H1 (cell line): ENCODE results near the gene EEF1G. TPM values are rescaled to one million over a fixed set of nuclear protein-coding genes. Genes with fewer than 3 reads are reported as not detected.

Experiments
- CTCF ChIA-PET: fragments of 300-600 bp; sonication (Branson Sonifier 250); formaldehyde crosslinking; loops from one replicate; lab custom pipeline; 2021; ENCODE audit not compliant: partially characterized antibody; lab: Charles Lee
- POLR2A ChIA-PET: fragments of 300-600 bp; sonication (Branson Sonifier 250); formaldehyde crosslinking; loops from one replicate; lab custom pipeline; 2021; ENCODE audit warnings: inconsistent platforms; ENCODE audit not compliant: partially characterized antibody; lab: Charles Lee
- DNase-seq, 2 experiments: peaks; one replicate each; pipeline versions ENCODE4 v3.0.0 to v3.0.0-alpha.2; 2010 to 2022; ENCODE audit warnings: low spot score in 2 of 2, low read depth in 1 of 2, mixed read lengths in 1 of 2
- FAIRE-seq: peaks from 2 replicates; lab custom pipeline; 2011; peaks lifted over from hg19 to GRCh38; lab: Jason Lieb, UNC
- H2AFZ ChIP-seq: 2 replicates; pipeline ENCODE4 v1.8.1; 2012; ENCODE audit warnings: low read length, inconsistent platforms
- H2AK5ac ChIP-seq: 2 replicates; pipeline ENCODE4 v1.6.1; 2013; ENCODE audit warnings: low read depth, low read length
- H2BK120ac ChIP-seq: replicated peaks from 2 replicates; pipeline ENCODE3; 2013; ENCODE audit warnings: low read depth, low read length, inconsistent platforms
- H2BK12ac ChIP-seq: 2 replicates; pipeline ENCODE4 v1.6.1; 2013; ENCODE audit warnings: low read depth, low read length
- H2BK15ac ChIP-seq: 2 replicates; pipeline ENCODE4 v1.6.1; 2013; ENCODE audit warnings: low read length
- H2BK20ac ChIP-seq: 2 replicates; pipeline ENCODE4 v1.6.1; 2013; ENCODE audit warnings: low read length
- H2BK5ac ChIP-seq: 2 replicates; pipeline ENCODE4 v1.6.1; 2013; ENCODE audit warnings: low read depth, low read length
- H3K14ac ChIP-seq: 2 replicates; pipeline ENCODE4 v1.6.1; 2013; ENCODE audit warnings: inconsistent platforms; ENCODE audit not compliant: insufficient read length
- H3K18ac ChIP-seq: 2 replicates; pipeline ENCODE4 v1.6.1; 2013; ENCODE audit warnings: low read length; ENCODE audit errors: extremely low read depth
- H3K23ac ChIP-seq: 2 replicates; pipeline ENCODE4 v1.6.1; 2013; ENCODE audit warnings: inconsistent platforms; ENCODE audit not compliant: insufficient read length
- H3K23me2 ChIP-seq: 2 replicates; pipeline ENCODE4 v1.6.1; 2013; ENCODE audit warnings: low read depth, low read length
- H3K27ac ChIP-seq: 2 replicates; pipeline ENCODE4 v1.6.1; 2011; ENCODE audit warnings: low read depth, low read length, inconsistent platforms
- H3K27me3 ChIP-seq, 4 experiments: replicated peaks in 1 of 4; 1 replicate in 1 of 4; 2 replicates in 3 of 4; pipeline versions ENCODE4 v1.6.1 to v1.8.1; 2011 to 2013; ENCODE audit warnings: low read length in 3 of 4, mild to moderate bottlenecking in 3 of 4, inconsistent platforms in 2 of 4, mixed read lengths in 2 of 4, moderate library complexity in 1 of 4; ENCODE audit not compliant: control insufficient read depth in 3 of 4, insufficient read depth in 3 of 4; ENCODE audit errors: extremely low read depth in 1 of 4
- H3K36me3 ChIP-seq, 4 experiments: 2 replicates each; pipeline versions ENCODE4 v1.6.1 to v1.8.1; 2011 to 2013; ENCODE audit warnings: mild to moderate bottlenecking in 4 of 4, low read length in 3 of 4, moderate library complexity in 2 of 4, control low read depth in 1 of 4, inconsistent platforms in 1 of 4; ENCODE audit not compliant: insufficient read depth in 4 of 4, control insufficient read depth in 2 of 4
- H3K4ac ChIP-seq: replicated peaks from 2 replicates; pipeline ENCODE3; 2013; ENCODE audit warnings: low read length, low read depth, mixed read lengths, inconsistent platforms; ENCODE audit not compliant: insufficient read length
- H3K4me1 ChIP-seq, 4 experiments: replicated peaks in 1 of 4; 1 replicate in 1 of 4; 2 replicates in 3 of 4; pipeline versions ENCODE4 v1.6.1 to v1.8.1; 2011 to 2013; ENCODE audit warnings: low read length in 3 of 4, inconsistent platforms in 2 of 4, mixed read lengths in 1 of 4; ENCODE audit not compliant: insufficient read depth in 4 of 4, control insufficient read depth in 3 of 4
- H3K4me2 ChIP-seq, 2 experiments: 2 replicates each; pipeline versions ENCODE4 v1.6.1 to v1.8.1; 2011 to 2013; ENCODE audit warnings: low read depth in 2 of 2, low read length in 2 of 2, control low read depth in 1 of 2, inconsistent platforms in 1 of 2, mild to moderate bottlenecking in 1 of 2; ENCODE audit not compliant: insufficient read depth in 1 of 2
- H3K4me3 ChIP-seq, 4 experiments: fragments of 200-600, 300-600 bp in 1 of 4; sonication (generic), shearing (Covaris generic), sonication (Bioruptor Twin) in 1 of 4; 2 replicates each; pipeline versions ENCODE4 v1.5.1 to v1.8.1; 2011 to 2016; ENCODE audit warnings: low read length in 4 of 4, low read depth in 3 of 4, control low read depth in 2 of 4, inconsistent platforms in 2 of 4, mild to moderate bottlenecking in 2 of 4, mixed read lengths in 1 of 4, moderate library complexity in 1 of 4; ENCODE audit not compliant: insufficient read depth in 2 of 4; ENCODE audit errors: extremely low read depth in 1 of 4
- H3K56ac ChIP-seq: replicated peaks from 2 replicates; pipeline ENCODE3; 2013; ENCODE audit warnings: low read depth, mild to moderate bottlenecking, mixed read lengths, low read length, inconsistent platforms; ENCODE audit not compliant: insufficient read length
- H3K79me1 ChIP-seq: 2 replicates; pipeline ENCODE4 v1.6.1; 2013; ENCODE audit warnings: low read depth, low read length, control low read depth
- H3K79me2 ChIP-seq, 2 experiments: 2 replicates each; pipeline versions ENCODE4 v1.6.1 to v1.8.1; 2012 to 2013; ENCODE audit warnings: low read length in 2 of 2, mild to moderate bottlenecking in 2 of 2, inconsistent platforms in 1 of 2; ENCODE audit not compliant: insufficient read depth in 2 of 2, control insufficient read depth in 1 of 2
- H3K9ac ChIP-seq, 4 experiments: replicated peaks in 1 of 4; 1 replicate in 1 of 4; 2 replicates in 3 of 4; pipeline versions ENCODE4 v1.6.1 to v1.8.1; 2011 to 2013; ENCODE audit warnings: low read depth in 3 of 4, low read length in 3 of 4, control low read depth in 2 of 4, mild to moderate bottlenecking in 2 of 4, moderate library complexity in 2 of 4, inconsistent platforms in 1 of 4; ENCODE audit errors: extremely low read depth in 1 of 4
- H3K9me3 ChIP-seq, 2 experiments: 2 replicates each; pipeline versions ENCODE4 v1.6.1 to v1.8.1; 2012 to 2013; ENCODE audit warnings: mild to moderate bottlenecking in 2 of 2, moderate library complexity in 2 of 2, control low read depth in 1 of 2, inconsistent platforms in 1 of 2, low read depth in 1 of 2, low read length in 1 of 2, mixed read lengths in 1 of 2; ENCODE audit not compliant: insufficient read depth in 2 of 2
- H4K20me1 ChIP-seq, 2 experiments: replicated peaks in 1 of 2; 2 replicates each; pipeline versions ENCODE3 to v1.8.1; 2011 to 2013; ENCODE audit warnings: inconsistent platforms in 2 of 2, low read length in 2 of 2, mild to moderate bottlenecking in 1 of 2; ENCODE audit not compliant: insufficient read depth in 2 of 2, control insufficient read depth in 1 of 2
- H4K5ac ChIP-seq: 2 replicates; pipeline ENCODE4 v1.6.1; 2013; ENCODE audit warnings: low read length, low read depth, mixed read lengths, inconsistent platforms; ENCODE audit not compliant: insufficient read length
- H4K8ac ChIP-seq: 2 replicates; pipeline ENCODE4 v1.8.0; 2013; ENCODE audit warnings: mild to moderate bottlenecking, moderate library complexity, low read length, inconsistent platforms; ENCODE audit not compliant: insufficient read depth; ENCODE audit errors: extremely low read depth
- H4K91ac ChIP-seq: replicated peaks from 2 replicates; pipeline ENCODE3; 2013; ENCODE audit warnings: low read length, mixed read lengths, inconsistent platforms; ENCODE audit not compliant: insufficient read length
- ASH2L ChIP-seq: fragments of 200-600, 300-600 bp; sonication (generic); IDR thresholded peaks from one replicate; pipeline ENCODE4 v1.7.1; 2017; ENCODE audit warnings: low read length
- HDAC2 ChIP-seq, 2 experiments: fragments of 300-600 bp in 1 of 2; sonication (generic) in 1 of 2; IDR thresholded peaks; 2 replicates each; pipeline ENCODE4 v1.6.1; 2011 to 2012; ENCODE audit warnings: low read depth in 2 of 2, low read length in 2 of 2, mild to moderate bottlenecking in 2 of 2, moderate library complexity in 2 of 2, borderline replicate concordance in 1 of 2, inconsistent platforms in 1 of 2
- JUND ChIP-seq: IDR thresholded peaks from 2 replicates; pipeline ENCODE4 v1.6.1; 2011; ENCODE audit warnings: mild to moderate bottlenecking, improper control_type of control experiment, low read length
- KDM1A ChIP-seq: fragments of 200-600, 300-600 bp; sonication (generic); IDR thresholded peaks from 2 replicates; pipeline ENCODE4 v1.7.1; 2016; ENCODE audit warnings: mild to moderate bottlenecking, low read length, borderline replicate concordance
- KDM4A ChIP-seq: IDR thresholded peaks from one replicate; pipeline ENCODE4 v1.7.1; 2012; ENCODE audit warnings: low read depth, mild to moderate bottlenecking, moderate library complexity, low read length, inconsistent platforms; ENCODE audit not compliant: severe bottlenecking
- KDM5A ChIP-seq: fragments of 200-600 bp; IDR thresholded peaks from 2 replicates; pipeline ENCODE4 v1.7.1; 2012; ENCODE audit warnings: mild to moderate bottlenecking, low read length, inconsistent platforms, mixed read lengths
- RAD21 ChIP-seq, 2 experiments: IDR thresholded peaks in 1 of 2; conservative IDR thresholded peaks in 1 of 2; 2 replicates each; pipeline ENCODE4 v1.6.1; 2011; ENCODE audit warnings: low read depth in 2 of 2, low read length in 2 of 2, improper control_type of control experiment in 1 of 2, inconsistent platforms in 1 of 2, mild to moderate bottlenecking in 1 of 2, moderate library complexity in 1 of 2
- SIN3A ChIP-seq, 2 experiments: IDR thresholded peaks in 1 of 2; conservative IDR thresholded peaks in 1 of 2; 2 replicates each; pipeline ENCODE4 v1.6.1; 2011 to 2012; ENCODE audit warnings: low read length in 2 of 2, improper control_type of control experiment in 1 of 2, low read depth in 1 of 2, mild to moderate bottlenecking in 1 of 2
- SIX5 ChIP-seq: IDR thresholded peaks from 2 replicates; pipeline ENCODE4 v1.6.1; 2011; ENCODE audit warnings: mild to moderate bottlenecking, low read depth, low read length
- SP4 ChIP-seq: IDR thresholded peaks from 2 replicates; pipeline ENCODE4 v1.6.1; 2012; ENCODE audit warnings: low read length, inconsistent platforms
- TAF7 ChIP-seq: optimal IDR thresholded peaks from 2 replicates; pipeline ENCODE3; 2011; ENCODE audit warnings: low read depth, mild to moderate bottlenecking, inconsistent platforms, low read length, moderate library complexity, borderline replicate concordance
- WGBS, 2 experiments: shearing (Covaris generic) in 1 of 2; methylation state at CpG; one replicate each; pipeline versions ENCODE4 v1.1.6 to v1.1.7; 2013 to 2015; ENCODE audit warnings: low lambda C conversion rate in 2 of 2, mixed read lengths in 2 of 2, inconsistent platforms in 1 of 2, low coverage in 1 of 2, missing lambda C conversion rate in 1 of 2; ENCODE audit not compliant: insufficient replicate concordance in 2 of 2, insufficient coverage in 1 of 2, insufficient read length in 1 of 2; ENCODE audit errors: extremely low coverage in 1 of 2, missing lambda C conversion rate in 1 of 2; 5-methylcytosine and 5-hydroxymethylcytosine counted together
- polyA plus RNA-seq, 7 experiments: library from polyadenylated mRNA; depleted of rRNA in 3 of 7; stranded (reverse) in 5 of 7; unstranded in 2 of 7; fragments of >200 nt in 5 of 7; fragments of 200-250 nt in 2 of 7; gene quantifications; 1 replicate in 5 of 7; 2 replicates in 1 of 7; 4 replicates in 1 of 7; pipeline versions ENCODE4 v1.2.1 to v1.2.3, GENCODE V29; 2011 to 2013; ENCODE audit warnings: missing spikeins in 2 of 7, mixed read lengths in 2 of 7
- total RNA-seq: library from RNA; stranded (reverse); fragmentation: NEBNext Ultra II Directional; extraction: Animal tissue kit (Norgen Biotek cat#: 25700); gene quantifications from 2 replicates; pipeline ENCODE4 v1.2.1, GENCODE V29; 2021
- TF ChIP-seq, protein P1 (sequence below): IDR thresholded peaks from 2 replicates; pipeline ENCODE4 v1.6.1; 2012; ENCODE audit warnings: inconsistent platforms

EEF1G gene
- total and polyA plus RNA-seq, 2 of the 8 experiments (the other 6 are each of a cell fraction or from before 2014, with no cell fraction given): 1,627 to 1,996 TPM

DNA sequence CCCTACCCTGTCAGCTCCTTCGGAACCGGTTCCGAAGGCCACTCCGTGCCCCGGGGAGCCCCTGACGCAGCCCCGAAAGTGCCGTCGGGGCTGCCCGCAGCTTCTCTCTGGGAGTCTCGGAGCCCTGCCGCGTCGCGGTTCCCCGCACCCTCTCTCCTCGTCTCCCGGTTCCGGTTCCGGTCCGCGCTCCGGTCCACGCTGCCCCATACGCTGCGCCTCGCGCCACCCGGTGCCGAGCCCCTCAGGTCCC is 27.4 kb upstream of the EEF1G start:
- Histone ChIP-seq H3K79me2 (peaks cover 0 to 28% of the 10 kb centered on the region in 2 experiments; a peak in 2 of 4 replicates), H3K27ac (peak overlapping the region; percentile 79; the same call in 1 of the 2 replicates), H3K79me1 (no peaks in the 10 kb centered on the region; the same call in 1 of the 2 replicates)
- TF ChIP-seq KDM4A (peak; percentile 59), SIX5 (no peak), HDAC2 (IDR thresholded peaks at IDR 0.05; ENCODE audit: borderline replicate concordance in 1 of 2, low read depth in 2 of 2, low read length in 2 of 2) (no peak), SIN3A (conservative IDR thresholded peaks at IDR 0.05 in 1 of 2, IDR thresholded peaks at IDR 0.05 in 1 of 2; ENCODE audit: low read depth in 1 of 2, low read length in 2 of 2) (0 out of 4 replicates have a peak, but pooled peaks of 1 of the 2 experiments have one; percentile 19), KDM1A (no peak), RAD21 (IDR thresholded peaks at IDR 0.05 in 1 of 2, conservative IDR thresholded peaks at IDR 0.05 in 1 of 2; ENCODE audit: low read depth in 2 of 2, low read length in 2 of 2) (no peak), JUND (no peak), ASH2L (peak; percentile 68), SP4 (no peak), TAF7 (no peak), KDM5A (no peak)
- TF ChIP-seq, protein P1, sequence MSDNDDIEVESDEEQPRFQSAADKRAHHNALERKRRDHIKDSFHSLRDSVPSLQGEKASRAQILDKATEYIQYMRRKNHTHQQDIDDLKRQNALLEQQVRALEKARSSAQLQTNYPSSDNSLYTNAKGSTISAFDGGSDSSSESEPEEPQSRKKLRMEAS: no peak

More for the DNA sequence above, 27.4 kb upstream of the EEF1G start:
- Histone ChIP-seq H2BK5ac (0 out of 2 replicates have a peak overlapping the region, but pooled peaks have one; percentile 75), H2BK15ac (no peak overlapping the region), H2AK5ac (no peak overlapping the region), H3K4me2 (peak overlapping the region; percentile 72 to 95), H3K36me3 (peaks cover 22 to 25% (median 23%) of the 10 kb centered on the region in 4 experiments), H3K14ac (no peak overlapping the region), H4K5ac (peak overlapping the region; percentile 47), H3K4me3 (peak overlapping the region; percentile 74 to 86 (median 84)), H3K4me1 (peaks cover 7 to 32% (median 17%) of the 10 kb centered on the region in 4 experiments), H2BK12ac (no peak overlapping the region), H4K8ac (peak overlapping the region; percentile 95), H2BK20ac (no peak overlapping the region), H3K9me3 (no peaks in the 10 kb centered on the region), H3K23ac (no peak overlapping the region), H3K9ac (peak overlapping the region; percentile 83 to 99 (median 87)), H3K18ac (peak overlapping the region; percentile 81; the same call in 1 of the 2 replicates), H3K4ac (peak overlapping the region; percentile 14), H2AFZ (no peak overlapping the region), H3K27me3 (peaks cover 0 to 13% (median 11%) of the 10 kb centered on the region in 4 experiments; a peak in 6 of 7 replicates), H3K56ac (peak overlapping the region; percentile 50), H4K20me1 (peaks cover 3 to 11% of the 10 kb centered on the region in 2 experiments), H2BK120ac (no peak overlapping the region), H4K91ac (peak overlapping the region; percentile 28), H3K23me2 (peaks cover 17% of the 10 kb centered on the region; the same call in 1 of the 2 replicates)
- 1% methylated on average over 16 of the region's 30 CpGs; no CpG with 5 or more reads in 1 of the 2 experiments for WGBS, 2 experiments
- POLR2A ChIA-PET: interaction anchor here (0.8 to 12.3 kb wide), 25 partner anchors 9 to 280 kb away, joined by 3 to 235 read pairs (median 3); partner anchors contain the start of genes B3GAT3, C11orf98, CSKMT and EEF1G
- no peak for DNase-seq
- CTCF ChIA-PET: interaction anchor here (0.6 to 2.2 kb wide), 7 partner anchors 9 to 93 kb away, joined by 3 to 24 read pairs (median 3); partner anchors contain the start of genes EML3, ROM1 and TUT1
- no peak for FAIRE-seq
